GM21515 (cell line): Measurements from ENCODE around the gene SLC39A1.

Source experiments
- ATAC-seq: cut with Tn5 transposase; IDR thresholded peaks from one replicate; pipeline ENCODE4 v1.9.1; 2021; ENCODE audit not compliant: unreplicated experiment

The SLC39A1 gene

GRCh38 chr1:153953859-153954365 lies 9.4 kb downstream of the SLC39A1 start:
- ATAC-seq = no peak

GRCh38 chr1:153951801-153952200 lies 11.5 kb downstream of the SLC39A1 start:
- ATAC-seq = no peak

DNA sequence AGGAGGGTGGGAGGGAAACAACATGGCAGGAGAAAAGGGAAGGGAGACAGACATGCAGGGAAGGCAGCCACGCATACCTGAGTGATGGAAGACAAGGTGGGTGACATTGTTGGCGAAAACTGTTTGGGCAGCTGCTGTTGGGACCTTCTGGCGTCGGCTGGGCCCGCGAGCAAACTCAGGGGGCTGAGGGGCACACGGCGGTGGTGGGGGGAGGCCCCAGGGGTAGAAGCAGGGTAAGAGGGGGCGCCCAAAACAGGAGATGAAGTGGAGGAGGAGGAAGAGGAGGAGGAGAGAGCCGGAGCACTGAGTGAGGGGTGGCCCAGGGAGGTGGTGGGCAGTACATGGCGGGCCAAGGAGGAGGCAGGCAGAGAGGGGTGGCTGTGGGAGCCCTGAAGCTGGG lies 12.2 kb downstream of the SLC39A1 start:
- no peak for ATAC-seq

- peak; percentile 52 for ATAC-seq
These were observed 16.6 kb downstream of the SLC39A1 start, which contains the start of gene DENND4B for GRCh38 chr1:153946622-153947241. Gene DENND4B, minus strand, starts transcription at chr1:153946718. Its CDS starts 2,344 bp downstream, at chr1:153944374.

GRCh38 chr1:153945795-153946621 lies 17.3 kb downstream of the SLC39A1 start:
- ATAC-seq = peak; percentile 53

GRCh38 chr1:153945131-153945794 lies 18.1 kb downstream of the SLC39A1 start:
- peak; percentile 28 for ATAC-seq

DNA sequence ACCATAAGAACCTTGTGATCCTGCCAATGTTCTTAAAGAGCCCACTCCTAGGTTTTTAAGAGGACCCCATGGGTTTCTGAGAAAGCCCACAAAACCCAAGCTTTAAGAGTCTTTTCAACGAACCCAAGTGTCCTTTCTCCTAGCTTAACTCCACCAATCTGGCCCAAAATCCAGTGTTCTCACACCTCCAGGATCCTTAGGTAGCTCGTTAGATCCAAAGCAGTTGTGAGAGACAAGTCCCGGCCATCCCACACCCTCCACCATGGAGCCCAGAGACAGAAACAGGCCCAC lies 18.6 kb downstream of the SLC39A1 start:
- ATAC-seq = no peak

- ATAC-seq = no peak
These were observed 19.1 kb downstream of the SLC39A1 start for GRCh38 chr1:153944005-153944826.

DNA sequence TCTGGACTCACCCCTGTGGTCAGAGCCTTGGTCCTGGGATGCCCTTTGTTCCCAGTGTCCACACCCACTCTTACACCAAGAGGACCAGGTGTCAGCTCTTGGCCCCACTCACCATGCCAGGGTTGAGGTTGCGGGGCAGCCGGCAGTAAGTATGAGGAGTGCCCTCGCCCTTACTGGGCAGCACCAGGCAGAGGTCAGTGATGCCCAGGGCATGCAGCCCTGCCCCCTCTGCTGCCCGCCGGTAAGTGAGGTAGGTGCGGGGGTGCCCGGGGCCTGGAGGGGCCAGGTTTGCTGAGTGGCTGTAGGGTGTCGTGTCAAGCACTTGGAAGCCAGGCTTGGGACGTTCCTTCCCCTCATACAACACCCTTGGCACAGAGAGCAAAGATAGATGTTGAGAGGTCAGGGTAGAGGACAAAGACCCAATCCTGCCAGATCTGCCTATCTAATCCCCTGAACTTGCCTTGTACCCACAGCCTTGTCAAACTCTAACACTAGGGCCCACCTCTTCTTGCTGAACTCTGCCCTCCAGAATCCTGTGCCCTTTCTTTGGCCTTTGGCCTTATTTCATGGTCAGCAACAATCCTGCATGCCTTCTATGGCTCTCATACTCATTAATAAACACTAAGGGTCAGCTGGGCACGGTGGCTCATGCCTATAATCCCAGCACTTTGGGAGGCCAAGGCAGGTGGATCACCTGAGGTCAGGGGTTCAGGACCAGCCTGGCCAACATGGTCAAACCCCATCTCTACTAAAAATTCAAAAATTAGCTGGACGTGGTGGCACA lies 20.4 kb downstream of the SLC39A1 start:
- ATAC-seq = no peak

GRCh38 chr1:153941826-153942725 lies 21.3 kb downstream of the SLC39A1 start:
- ATAC-seq = no peak

DNA sequence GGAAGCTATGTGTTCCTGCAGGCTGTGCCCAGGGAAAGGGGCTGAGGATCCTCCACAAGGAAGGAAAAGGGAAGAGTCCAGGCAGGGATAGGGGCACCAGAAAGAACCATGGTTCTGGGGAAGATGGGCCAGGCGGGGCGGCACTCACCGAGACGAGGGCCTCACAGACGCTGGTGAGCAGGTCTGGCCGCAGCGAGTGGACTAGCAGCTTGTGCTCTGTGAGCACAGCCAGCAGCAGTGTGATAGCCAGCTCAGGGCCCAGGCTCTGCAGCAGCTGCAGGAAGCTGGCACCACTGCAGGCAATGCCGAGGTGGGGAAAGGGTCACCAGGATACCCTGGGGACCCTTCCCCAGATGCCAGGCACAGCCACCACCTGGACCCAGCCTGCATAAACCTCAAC lies 22.6 kb downstream of the SLC39A1 start:
- ATAC-seq = no peak

DNA sequence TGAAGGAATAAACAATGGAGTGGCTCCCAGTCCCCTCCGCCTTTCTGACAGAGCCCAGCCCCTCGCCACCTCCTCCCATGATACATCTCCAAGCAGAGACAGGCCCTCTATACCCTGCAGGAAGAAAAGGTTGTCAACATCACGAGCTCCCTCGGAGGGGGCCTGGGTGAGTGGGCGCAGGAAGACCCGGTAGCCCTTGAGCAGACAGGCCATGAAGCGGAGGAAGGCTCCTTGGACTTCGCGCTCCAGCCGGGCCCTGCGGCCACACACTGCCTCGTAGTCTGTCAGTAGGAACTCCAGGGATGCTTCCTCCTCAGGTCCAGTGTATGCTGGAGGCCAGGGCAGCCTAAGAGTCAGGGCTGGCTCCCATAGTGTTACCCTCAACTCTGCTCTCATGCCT lies 23.9 kb downstream of the SLC39A1 start:
- ATAC-seq = no peak

DNA sequence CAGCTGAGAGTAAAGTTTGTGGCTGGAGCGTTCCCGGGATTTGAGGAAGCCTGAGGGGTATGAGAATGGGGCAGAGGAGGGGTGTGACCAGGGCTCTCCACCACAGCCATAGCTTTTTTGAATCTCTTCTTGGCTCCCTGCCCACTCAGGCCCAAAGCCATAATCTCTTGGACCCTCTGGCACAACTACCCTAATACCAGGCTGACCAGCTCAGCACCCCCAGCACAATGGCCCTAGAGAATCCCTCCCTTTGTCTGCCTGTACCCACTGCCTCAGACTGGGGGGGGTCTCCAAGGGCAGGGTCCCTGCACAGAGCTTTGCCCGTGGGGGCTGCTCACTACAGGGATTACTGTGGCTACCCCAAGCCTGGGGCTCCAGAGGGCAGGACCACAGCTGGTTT lies 24.3 kb downstream of the SLC39A1 start:
- no peak for ATAC-seq

DNA sequence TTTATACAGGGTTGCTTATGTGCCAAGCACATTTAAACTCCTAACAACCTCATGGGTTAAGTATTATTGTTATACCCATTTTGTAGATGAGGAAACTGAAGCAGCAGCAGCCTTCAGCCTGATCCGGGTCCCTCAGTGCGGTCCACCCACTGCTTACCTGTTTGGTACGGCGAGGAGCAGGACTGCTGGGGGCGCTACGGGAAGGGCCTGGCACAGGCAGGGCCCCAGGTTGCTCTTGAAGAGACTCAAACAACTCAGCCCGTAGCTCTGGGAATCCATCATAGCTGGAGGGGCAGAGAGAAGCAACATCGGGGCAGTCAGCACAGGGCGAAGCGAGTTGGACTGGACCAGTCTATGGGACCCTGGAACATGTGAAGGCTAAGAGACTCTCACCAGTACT lies 26.0 kb downstream of the SLC39A1 start:
- no peak for ATAC-seq

- no peak for ATAC-seq
These were observed 27.1 kb downstream of the SLC39A1 start for GRCh38 chr1:153936011-153936802.

- ATAC-seq = no peak
These were observed 28.6 kb downstream of the SLC39A1 start for GRCh38 chr1:153934746-153935145.

GRCh38 chr1:153933955-153934354 lies 29.4 kb downstream of the SLC39A1 start:
- no peak for ATAC-seq

GRCh38 chr1:153933430-153933829 lies 29.9 kb downstream of the SLC39A1 start:
- ATAC-seq = no peak
